Measurements from ENCODE around the gene SLC22A5. TPM values are rescaled to one million over a fixed set of nuclear protein-coding genes. Genes with fewer than 3 reads are reported as not detected.

Gene SLC22A5
- total RNA-seq, 1 experiment from 2014 or later = 15.2 TPM

- Histone ChIP-seq H3K4me2 (no peak overlapping the region), H4K20me1 (ENCODE audit: insufficient read depth) (no peaks in the 10 kb centered on the region), H3K36me3 (ENCODE audit: low read depth) (no peaks in the 10 kb centered on the region), H3K79me2 (ENCODE audit: low read depth) (0 out of 2 replicates have a peak, but pooled peaks cover 3% of the 10 kb centered on the region), H3K4me3 (no peak overlapping the region), H3K9me3 (ENCODE audit: insufficient read depth, low read depth) (no peaks in the 10 kb centered on the region), H3K27me3 (ENCODE audit: insufficient read depth, low read depth) (no peaks in the 10 kb centered on the region), H3K9me2 (ENCODE audit: insufficient read depth) (no peaks in the 10 kb centered on the region), H3F3A (ENCODE audit: insufficient read depth, low read depth) (peaks cover 19% of the 10 kb centered on the region), H3K27ac (no peak overlapping the region), H2AFZ (no peak overlapping the region), H3K4me1 (replicated peaks; ENCODE audit: insufficient read depth) (peaks cover 74% of the 10 kb centered on the region)
- ChIA-PET POLR2A (ENCODE audit: unreplicated experiment) (no interaction called here), CTCF (interaction anchor here (0.5 to 0.6 kb wide), 2 partner anchors 43 to 610 kb away, joined by 3 to 4 read pairs; no protein-coding TSS in a partner anchor)
- no TSS peak for BruUV-seq (replicated peaks)
- TF ChIP-seq EZH2 (IDR thresholded peaks at IDR 0.05; ENCODE audit: low read depth) = no peak
- TF ChIP-seq CTCF (conservative IDR thresholded peaks at IDR 0.05) = no peak
- intact Hi-C loops (cut with micrococcal nuclease; ENCODE audit: unreplicated experiment) = no loop called here
- DNase-seq = no peak
Measured at GRCh38 chr5:132420706-132421272, 51.3 kb downstream of the SLC22A5 start.

- Histone ChIP-seq H3K4me3 (no peak overlapping the region), H2AFZ (no peak overlapping the region), H3K9me3 (ENCODE audit: insufficient read depth, low read depth) (no peaks in the 10 kb centered on the region), H3F3A (ENCODE audit: insufficient read depth, low read depth) (peaks cover 15% of the 10 kb centered on the region), H3K27ac (no peak overlapping the region), H3K27me3 (ENCODE audit: insufficient read depth, low read depth) (no peaks in the 10 kb centered on the region), H4K20me1 (ENCODE audit: insufficient read depth) (no peaks in the 10 kb centered on the region), H3K9me2 (ENCODE audit: insufficient read depth) (no peaks in the 10 kb centered on the region), H3K36me3 (ENCODE audit: low read depth) (no peaks in the 10 kb centered on the region), H3K79me2 (ENCODE audit: low read depth) (0 out of 2 replicates have a peak, but pooled peaks cover under 1% of the 10 kb centered on the region), H3K4me1 (replicated peaks; ENCODE audit: insufficient read depth) (peaks cover 74% of the 10 kb centered on the region), H3K4me2 (no peak overlapping the region)
- POLR2A ChIA-PET (ENCODE audit: unreplicated experiment) = no interaction called here
- intact Hi-C loops (cut with micrococcal nuclease; ENCODE audit: unreplicated experiment) = no loop called here
- no peak for DNase-seq
- no peak for TF ChIP-seq CTCF (conservative IDR thresholded peaks at IDR 0.05)
- TF ChIP-seq EZH2 (IDR thresholded peaks at IDR 0.05; ENCODE audit: low read depth) = no peak
- CTCF ChIA-PET = no interaction called here
- BruUV-seq (replicated peaks) = no TSS peak
Measured at GRCh38 chr5:132421462-132421861, 52.0 kb downstream of the SLC22A5 start.

- POLR2A ChIA-PET (ENCODE audit: unreplicated experiment) = interaction anchor here (0.6 to 1.3 kb wide), 3 partner anchors 12 to 58 kb away, joined by 3 to 10 read pairs (median 9); no protein-coding TSS in a partner anchor
- intact Hi-C loops (cut with micrococcal nuclease; ENCODE audit: unreplicated experiment) = no loop called here
- peak overlapping the region; percentile 42 for H3K4me2 ChIP-seq
Measured at GRCh38 chr5:132422720-132423437, 53.4 kb downstream of the SLC22A5 start.

More at GRCh38 chr5:132422720-132423437, 53.4 kb downstream of the SLC22A5 start:
- H3K9me3 ChIP-seq (ENCODE audit: insufficient read depth, low read depth) = no peaks in the 10 kb centered on the region
- CTCF ChIA-PET = no interaction called here
- peaks cover 23% of the 10 kb centered on the region for H3F3A ChIP-seq (ENCODE audit: insufficient read depth, low read depth)
- H3K4me1 ChIP-seq (replicated peaks; ENCODE audit: insufficient read depth) = peaks cover 75% of the 10 kb centered on the region
- no peaks in the 10 kb centered on the region for H4K20me1 ChIP-seq (ENCODE audit: insufficient read depth)
- H3K4me3 ChIP-seq = no peak overlapping the region
- peak in 1 of 2 experiments; percentile 83 for DNase-seq
- no peak overlapping the region for H2AFZ ChIP-seq
- H3K27me3 ChIP-seq (ENCODE audit: insufficient read depth, low read depth) = no peaks in the 10 kb centered on the region
- no peaks in the 10 kb centered on the region for H3K36me3 ChIP-seq (ENCODE audit: low read depth)
- H3K27ac ChIP-seq = peak overlapping the region; percentile 49
- no peaks in the 10 kb centered on the region for H3K9me2 ChIP-seq (ENCODE audit: insufficient read depth)
- no TSS peak for BruUV-seq (replicated peaks)
- TF ChIP-seq CTCF (conservative IDR thresholded peaks at IDR 0.05) (no peak), EZH2 (IDR thresholded peaks at IDR 0.05; ENCODE audit: low read depth) (no peak)
- H3K79me2 ChIP-seq (ENCODE audit: low read depth) = no peaks in the 10 kb centered on the region
